H9 (cell line): ENCODE data around the gene SPTSSA. TPM values are rescaled to one million over a fixed set of nuclear protein-coding genes. Genes with fewer than 3 reads are reported as not detected.
A peak's percentile ranks its signal among the peaks of the same experiment; 100 is the strongest.

ENCODE experiments used
- DNase-seq: peaks from one replicate; pipeline ENCODE4 v3.0.0-alpha.2; 2017
- H2AFZ ChIP-seq: one replicate; pipeline ENCODE4 v1.6.1; 2013; ENCODE audit warnings: mild to moderate bottlenecking, low read length, control low read depth, moderate library complexity
- H2AK5ac ChIP-seq: 2 replicates; pipeline ENCODE4 v1.6.1; 2013; ENCODE audit warnings: low read length, control low read depth, mixed read lengths; ENCODE audit not compliant: insufficient read length
- H2BK120ac ChIP-seq: one replicate; pipeline ENCODE4 v1.6.1; 2013; ENCODE audit warnings: low read depth, mild to moderate bottlenecking, low read length, control low read depth, inconsistent platforms; ENCODE audit not compliant: poor library complexity, severe bottlenecking
- H2BK12ac ChIP-seq: 2 replicates; pipeline ENCODE4 v1.6.1; 2013; ENCODE audit warnings: low read length, control low read depth, mixed read lengths, low read depth; ENCODE audit not compliant: insufficient read length
- H2BK15ac ChIP-seq: 2 replicates; pipeline ENCODE4 v1.6.1; 2013; ENCODE audit warnings: low read depth, low read length, control low read depth
- H2BK20ac ChIP-seq: one replicate; pipeline ENCODE4 v1.6.1; 2013; ENCODE audit warnings: low read depth, mild to moderate bottlenecking, low read length, control low read depth, inconsistent platforms; ENCODE audit not compliant: poor library complexity, severe bottlenecking
- H2BK5ac ChIP-seq: 2 replicates; pipeline ENCODE4 v1.6.1; 2013; ENCODE audit warnings: low read length, control low read depth, mixed read lengths; ENCODE audit not compliant: insufficient read length
- H3K14ac ChIP-seq: 2 replicates; pipeline ENCODE4 v1.6.1; 2013; ENCODE audit warnings: low read length, control low read depth; ENCODE audit not compliant: insufficient read depth
- H3K18ac ChIP-seq: 2 replicates; pipeline ENCODE4 v1.6.1; 2013; ENCODE audit warnings: low read depth, mild to moderate bottlenecking, mixed read lengths, low read length, control low read depth; ENCODE audit not compliant: insufficient read length
- H3K23ac ChIP-seq: 2 replicates; pipeline ENCODE4 v1.6.1; 2013; ENCODE audit warnings: low read length, control low read depth, mixed read lengths, low read depth; ENCODE audit not compliant: insufficient read length
- H3K23me2 ChIP-seq: 2 replicates; pipeline ENCODE4 v1.6.1; 2013; ENCODE audit warnings: low read depth, mild to moderate bottlenecking, mixed read lengths, low read length, control low read depth; ENCODE audit not compliant: insufficient read length, poor library complexity, severe bottlenecking
- H3K27ac ChIP-seq: 2 replicates; pipeline ENCODE4 v1.5.1; 2013; ENCODE audit warnings: low read length, control low read depth, mixed read lengths, low read depth; ENCODE audit not compliant: insufficient read length
- H3K27me3 ChIP-seq: 2 replicates; pipeline ENCODE4 v1.6.1; 2013; ENCODE audit warnings: low read length, control low read depth, inconsistent platforms; ENCODE audit not compliant: insufficient read depth
- H3K4ac ChIP-seq: 2 replicates; pipeline ENCODE4 v1.6.1; 2013; ENCODE audit warnings: low read depth, mild to moderate bottlenecking, control low read depth, inconsistent platforms, low read length, moderate library complexity
- H3K4me1 ChIP-seq: 2 replicates; pipeline ENCODE4 v1.6.1; 2013; ENCODE audit warnings: low read length, control low read depth, inconsistent platforms; ENCODE audit not compliant: insufficient read depth
- H3K4me2 ChIP-seq: 2 replicates; pipeline ENCODE4 v1.6.1; 2013; ENCODE audit warnings: low read length, control low read depth, mixed read lengths; ENCODE audit not compliant: insufficient read length, insufficient read depth
- H3K56ac ChIP-seq: 2 replicates; pipeline ENCODE4 v1.6.1; 2013; ENCODE audit warnings: low read depth, mild to moderate bottlenecking, mixed read lengths, low read length, control low read depth; ENCODE audit not compliant: insufficient read length
- H3K79me1 ChIP-seq: 2 replicates; pipeline ENCODE4 v1.6.1; 2013; ENCODE audit warnings: low read depth, mild to moderate bottlenecking, moderate library complexity, low read length, control low read depth, inconsistent platforms; ENCODE audit not compliant: insufficient read depth, poor library complexity, severe bottlenecking
- H3K79me2 ChIP-seq: 2 replicates; pipeline ENCODE4 v1.6.1; 2013; ENCODE audit warnings: low read length, control low read depth, inconsistent platforms; ENCODE audit not compliant: insufficient read depth
- H3K9ac ChIP-seq: 2 replicates; pipeline ENCODE4 v1.6.1; 2013; ENCODE audit warnings: low read length, control low read depth, mixed read lengths; ENCODE audit not compliant: insufficient read length; ENCODE audit errors: extremely low read depth
- H3K9me3 ChIP-seq: one replicate; pipeline ENCODE4 v1.6.1; 2013; ENCODE audit warnings: low read depth, low read length, inconsistent platforms; ENCODE audit not compliant: control insufficient read depth
- H3T11ph ChIP-seq: one replicate; pipeline ENCODE4 v1.6.1; 2013; ENCODE audit warnings: mild to moderate bottlenecking, low read length, control low read depth, inconsistent platforms
- H4K20me1 ChIP-seq: one replicate; pipeline ENCODE4 v1.6.1; 2013; ENCODE audit not compliant: control insufficient read depth, insufficient read length, insufficient read depth
- H4K5ac ChIP-seq: 2 replicates; pipeline ENCODE4 v1.6.1; 2013; ENCODE audit warnings: low read depth, mild to moderate bottlenecking, mixed read lengths, low read length, control low read depth; ENCODE audit not compliant: insufficient read length
- H4K8ac ChIP-seq: replicated peaks from 2 replicates; pipeline ENCODE4 v1.6.1; 2013; ENCODE audit warnings: low read length, control low read depth, mixed read lengths, low read depth; ENCODE audit not compliant: insufficient read length
- H4K91ac ChIP-seq: 2 replicates; pipeline ENCODE4 v1.6.1; 2013; ENCODE audit warnings: low read depth, mild to moderate bottlenecking, moderate library complexity, mixed read lengths, low read length, control low read depth; ENCODE audit not compliant: insufficient read length
- H3K27ac Mint-ChIP-seq, 3 experiments: 2 replicates in 2 of 3; 3 replicates in 1 of 3; pipeline ENCODE4 v1.8.0; 2020 to 2021; ENCODE audit warnings: mixed read lengths in 3 of 3, mild to moderate bottlenecking in 1 of 3, moderate library complexity in 1 of 3
- H3K27me3 Mint-ChIP-seq: 2 replicates; pipeline ENCODE4 v1.8.0; 2021; ENCODE audit warnings: low read depth, mild to moderate bottlenecking, moderate library complexity, mixed read lengths
- H3K36me3 Mint-ChIP-seq, 3 experiments: 2 replicates in 2 of 3; 3 replicates in 1 of 3; pipeline ENCODE4 v1.8.0; 2020 to 2021; ENCODE audit warnings: low read depth in 3 of 3, mixed read lengths in 3 of 3; ENCODE audit not compliant: insufficient read depth in 1 of 3
- H3K4me1 Mint-ChIP-seq, 2 experiments: 2 replicates each; pipeline ENCODE4 v1.8.0; 2020; ENCODE audit warnings: mixed read lengths in 2 of 2
- H3K4me3 Mint-ChIP-seq, 2 experiments: 2 replicates in 1 of 2; 3 replicates in 1 of 2; pipeline ENCODE4 v1.8.0; 2020 to 2021; ENCODE audit warnings: mild to moderate bottlenecking in 2 of 2, mixed read lengths in 2 of 2, moderate library complexity in 1 of 2
- H3K9me3 Mint-ChIP-seq, 2 experiments: 2 replicates in 1 of 2; 3 replicates in 1 of 2; pipeline ENCODE4 v1.8.0; 2020; ENCODE audit warnings: mild to moderate bottlenecking in 2 of 2, mixed read lengths in 2 of 2, moderate library complexity in 1 of 2
- CTCF ChIP-seq: fragments of 200-600 bp; sonication (generic); conservative IDR thresholded peaks from 3 replicates; pipeline ENCODE4 v1.8.0; 2021; ENCODE audit warnings: antibody characterized with exemption, mild to moderate bottlenecking
- WGBS: extraction: QIAGEN DNeasy Blood & Tissue Kit; methylation state at CpG from one replicate; pipeline ENCODE4 v1.1.7; 2013; ENCODE audit warnings: missing lambda C conversion rate, low lambda C conversion rate, mixed read lengths; ENCODE audit not compliant: insufficient read length; ENCODE audit errors: extremely low coverage; 5-methylcytosine and 5-hydroxymethylcytosine counted together
- total RNA-seq: library from RNA; stranded (reverse); gene quantifications from 2 replicates; pipeline ENCODE4 v1.2.1, GENCODE V29; 2021

The SPTSSA gene
- total RNA-seq, 1 experiment from 2014 or later, result 23.3 TPM

- no peaks in the 10 kb centered on the region for H3K79me1 ChIP-seq
- no peak overlapping the region for H3K27ac ChIP-seq
- no peak overlapping the region for H4K91ac ChIP-seq
- Mint-ChIP-seq H3K27me3 (no peaks in the 10 kb centered on the region), H3K27ac (no peak overlapping the region), H3K36me3 (no peaks in the 10 kb centered on the region), H3K4me3 (no peak overlapping the region), H3K4me1 (peaks cover 19% of the 10 kb centered on the region in 2 experiments), H3K9me3 (no peaks in the 10 kb centered on the region; a peak in 1 of 5 replicates)
- no peak overlapping the region for H3K4me2 ChIP-seq
- no peak overlapping the region for H2BK12ac ChIP-seq
- H3K27me3 ChIP-seq, result no peaks in the 10 kb centered on the region
- no peaks in the 10 kb centered on the region for H3K79me2 ChIP-seq
- H2BK5ac ChIP-seq, result no peak overlapping the region
- H3K23ac ChIP-seq, result no peak overlapping the region
- no peaks in the 10 kb centered on the region for H3K23me2 ChIP-seq
- H2AK5ac ChIP-seq, result no peak overlapping the region
- no peak for DNase-seq
- no peak overlapping the region for H3K4ac ChIP-seq
- H2BK15ac ChIP-seq, result no peak overlapping the region
- no peak overlapping the region for H4K5ac ChIP-seq
- no peak overlapping the region for H3T11ph ChIP-seq
- H2BK20ac ChIP-seq, result peak overlapping the region; percentile 33
- peak overlapping the region; percentile 14 for H2AFZ ChIP-seq
- no peak overlapping the region for H2BK120ac ChIP-seq
- TF ChIP-seq CTCF, result no peak
- H3K14ac ChIP-seq, result no peak overlapping the region
- no peak overlapping the region for H3K56ac ChIP-seq
- no peak overlapping the region for H4K8ac ChIP-seq
- no peaks in the 10 kb centered on the region for H3K9me3 ChIP-seq
- WGBS, result no CpG with 5 or more reads among the region's 2 CpGs
- H3K9ac ChIP-seq, result no peak overlapping the region
- H4K20me1 ChIP-seq, result no peaks in the 10 kb centered on the region
- peaks cover 2% of the 10 kb centered on the region; the same call in 1 of the 2 replicates for H3K4me1 ChIP-seq
- no peak overlapping the region for H3K18ac ChIP-seq
Observed at GRCh38 chr14:34502001-34502400, 40.0 kb upstream of the SPTSSA start.
